Osteoblast (primary cell): ENCODE data around the gene TULP4. TPM values are rescaled to one million over a fixed set of nuclear protein-coding genes. Genes with fewer than 3 reads are reported as not detected.
"Not testable (repeated sequence)": the region's sequence is repeated elsewhere in the genome, so short reads cannot be mapped to it uniquely, and the experiment has no call there.

Experiments used
- DNase-seq: peaks from one replicate; pipeline ENCODE4 v3.0.0; 2011; ENCODE audit warnings: low spot score, mixed read lengths; ENCODE audit not compliant: insufficient read length; ENCODE audit errors: missing footprints
- H2AFZ ChIP-seq: 2 replicates; pipeline ENCODE4 v1.6.0; 2011; ENCODE audit warnings: mild to moderate bottlenecking, low read length
- H3K27ac ChIP-seq: 2 replicates; pipeline ENCODE4 v1.5.1; 2011; ENCODE audit warnings: mild to moderate bottlenecking, low read depth, low read length, moderate library complexity
- H3K27me3 ChIP-seq: 2 replicates; pipeline ENCODE4 v1.6.0; 2012; ENCODE audit warnings: mild to moderate bottlenecking, control low read depth, inconsistent platforms, low read length, moderate library complexity; ENCODE audit not compliant: insufficient read depth
- H3K36me3 ChIP-seq: 2 replicates; pipeline ENCODE4 v1.5.1; 2011; ENCODE audit warnings: mild to moderate bottlenecking, low read length, control low read depth, moderate library complexity; ENCODE audit not compliant: insufficient read depth
- H3K4me1 ChIP-seq: 2 replicates; pipeline ENCODE4 v1.5.1; 2011; ENCODE audit warnings: mild to moderate bottlenecking, low read length, control low read depth, moderate library complexity; ENCODE audit not compliant: insufficient read depth
- H3K4me2 ChIP-seq: 2 replicates; pipeline ENCODE4 v1.6.0; 2011; ENCODE audit warnings: mild to moderate bottlenecking, low read length; ENCODE audit not compliant: insufficient read depth
- H3K4me3 ChIP-seq: fragments of 200-600 bp; sonication (generic); 3 replicates; pipeline ENCODE4 v1.5.1; 2012; ENCODE audit warnings: mild to moderate bottlenecking, low read length, inconsistent platforms; ENCODE audit not compliant: insufficient read depth
- H3K79me2 ChIP-seq: 2 replicates; pipeline ENCODE4 v1.6.0; 2012; ENCODE audit warnings: mild to moderate bottlenecking, low read length, control low read depth, inconsistent platforms; ENCODE audit not compliant: insufficient read depth
- H3K9me3 ChIP-seq: 2 replicates; pipeline ENCODE4 v1.5.1; 2011; ENCODE audit warnings: low read depth, low read length, control low read depth
- H4K20me1 ChIP-seq: 2 replicates; pipeline ENCODE4 v1.6.0; 2012; ENCODE audit warnings: mild to moderate bottlenecking, low read length, control low read depth; ENCODE audit not compliant: insufficient read depth
- CTCF ChIP-seq: IDR thresholded peaks from 2 replicates; pipeline ENCODE4 v1.5.1; 2011; ENCODE audit warnings: mild to moderate bottlenecking, low read depth, low read length, moderate library complexity; ENCODE audit errors: extremely low read depth
- total RNA-seq: library from RNA; depleted of rRNA; stranded (reverse); fragments of >200 nt; gene quantifications from 2 replicates; pipeline ENCODE4 v1.2.3, GENCODE V29; 2012

The TULP4 gene
- total RNA-seq, 1 donor, result 172 TPM

- H3K4me2 ChIP-seq, result no peak overlapping the region
- no peak for TF ChIP-seq CTCF
- no peaks in the 10 kb centered on the region for H3K79me2 ChIP-seq
- no peaks in the 10 kb centered on the region for H3K27me3 ChIP-seq
- no peak overlapping the region for H2AFZ ChIP-seq
- peaks cover 4% of the 10 kb centered on the region for H3K4me1 ChIP-seq
- no peak overlapping the region for H3K27ac ChIP-seq
- H3K4me3 ChIP-seq, result no peak overlapping the region
- DNase-seq, result no peak
- no peaks in the 10 kb centered on the region for H4K20me1 ChIP-seq
- H3K9me3 ChIP-seq, result no peaks in the 10 kb centered on the region
- peaks cover 6% of the 10 kb centered on the region for H3K36me3 ChIP-seq
Measured at GRCh38 chr6:158465747-158466146, 153.5 kb downstream of the TULP4 start.

- H3K4me2 ChIP-seq, result no peak overlapping the region
- no peak overlapping the region for H2AFZ ChIP-seq
- no peaks in the 10 kb centered on the region for H4K20me1 ChIP-seq
- H3K36me3 ChIP-seq, result peaks cover 6% of the 10 kb centered on the region
- H3K27ac ChIP-seq, result no peak overlapping the region
- H3K4me1 ChIP-seq, result no peaks in the 10 kb centered on the region
- DNase-seq, result no peak
- H3K4me3 ChIP-seq, result no peak overlapping the region
- H3K27me3 ChIP-seq, result no peaks in the 10 kb centered on the region
- TF ChIP-seq CTCF, result no peak
- H3K9me3 ChIP-seq, result no peaks in the 10 kb centered on the region
- no peaks in the 10 kb centered on the region for H3K79me2 ChIP-seq
Measured at GRCh38 chr6:158467923-158468322, 155.7 kb downstream of the TULP4 start.

- no peak for TF ChIP-seq CTCF
- H3K36me3 ChIP-seq, result peaks cover 6% of the 10 kb centered on the region
- no peaks in the 10 kb centered on the region for H3K27me3 ChIP-seq
- no peak overlapping the region for H3K27ac ChIP-seq
- no peaks in the 10 kb centered on the region for H3K9me3 ChIP-seq
- no peaks in the 10 kb centered on the region for H4K20me1 ChIP-seq
- no peak overlapping the region for H2AFZ ChIP-seq
- no peak for DNase-seq
- H3K4me1 ChIP-seq, result no peaks in the 10 kb centered on the region
- no peaks in the 10 kb centered on the region for H3K79me2 ChIP-seq
- H3K4me2 ChIP-seq, result no peak overlapping the region
- no peak overlapping the region for H3K4me3 ChIP-seq
Measured at GRCh38 chr6:158468666-158469065, 156.4 kb downstream of the TULP4 start.

GRCh38 chr6:158470023-158470422 is 157.8 kb downstream of the TULP4 start:
- not testable (repeated sequence) for H3K79me2 ChIP-seq, H3K36me3 ChIP-seq, DNase-seq, H4K20me1 ChIP-seq, H3K27ac ChIP-seq, H3K27me3 ChIP-seq, H3K4me1 ChIP-seq, H3K4me3 ChIP-seq, H2AFZ ChIP-seq, H3K4me2 ChIP-seq, H3K9me3 ChIP-seq
